Cardiac fibroblast (primary cell): ENCODE measurements around the gene CNBD2.
A peak's percentile ranks its signal among the peaks of the same experiment; 100 is the strongest.
"Not testable (repeated sequence)": the region's sequence is repeated elsewhere in the genome, so short reads cannot be mapped to it uniquely, and the experiment has no call there.

Source experiments
- DNase-seq, 2 donors: peaks; one replicate each; pipeline versions ENCODE4 v3.0.0 to v3.0.0-alpha.2; 2010; ENCODE audit warnings: low read depth in 2 of 2
- H3K4me3 ChIP-seq, 2 donors: replicated peaks in 1 of 2; 1 replicate in 1 of 2; 2 replicates in 1 of 2; pipeline ENCODE4 v1.5.1; 2011; ENCODE audit warnings: low read depth in 2 of 2, low read length in 2 of 2, mild to moderate bottlenecking in 2 of 2, moderate library complexity in 1 of 2
- TF ChIP-seq, protein P1 (sequence below): IDR thresholded peaks from one replicate; pipeline ENCODE4 v1.5.1; 2011; ENCODE audit warnings: low read depth, mild to moderate bottlenecking, low read length, inconsistent platforms

Gene CNBD2

DNA sequence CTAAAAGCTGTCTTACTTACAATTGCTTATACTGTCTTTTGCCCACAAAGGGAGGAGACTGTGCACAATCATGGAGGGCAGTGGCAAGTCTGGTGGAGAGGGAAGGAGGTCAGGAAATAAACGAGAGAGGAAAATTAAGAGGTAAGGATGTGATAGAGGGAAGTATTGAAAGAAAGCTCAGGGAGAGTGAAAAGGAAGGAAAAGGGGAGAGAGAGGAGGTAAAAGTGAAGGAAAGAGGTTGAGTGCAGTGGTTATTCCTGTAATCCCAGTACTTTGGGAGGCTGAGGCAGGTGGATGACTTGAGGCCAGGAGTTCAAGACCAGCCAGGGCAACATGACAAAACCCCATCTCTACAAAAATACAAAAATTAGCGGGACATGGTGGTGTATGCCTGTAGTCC, 103.5 kb downstream of the CNBD2 start:
- no peak overlapping the region for H3K4me3 ChIP-seq
- TF ChIP-seq, protein P1, sequence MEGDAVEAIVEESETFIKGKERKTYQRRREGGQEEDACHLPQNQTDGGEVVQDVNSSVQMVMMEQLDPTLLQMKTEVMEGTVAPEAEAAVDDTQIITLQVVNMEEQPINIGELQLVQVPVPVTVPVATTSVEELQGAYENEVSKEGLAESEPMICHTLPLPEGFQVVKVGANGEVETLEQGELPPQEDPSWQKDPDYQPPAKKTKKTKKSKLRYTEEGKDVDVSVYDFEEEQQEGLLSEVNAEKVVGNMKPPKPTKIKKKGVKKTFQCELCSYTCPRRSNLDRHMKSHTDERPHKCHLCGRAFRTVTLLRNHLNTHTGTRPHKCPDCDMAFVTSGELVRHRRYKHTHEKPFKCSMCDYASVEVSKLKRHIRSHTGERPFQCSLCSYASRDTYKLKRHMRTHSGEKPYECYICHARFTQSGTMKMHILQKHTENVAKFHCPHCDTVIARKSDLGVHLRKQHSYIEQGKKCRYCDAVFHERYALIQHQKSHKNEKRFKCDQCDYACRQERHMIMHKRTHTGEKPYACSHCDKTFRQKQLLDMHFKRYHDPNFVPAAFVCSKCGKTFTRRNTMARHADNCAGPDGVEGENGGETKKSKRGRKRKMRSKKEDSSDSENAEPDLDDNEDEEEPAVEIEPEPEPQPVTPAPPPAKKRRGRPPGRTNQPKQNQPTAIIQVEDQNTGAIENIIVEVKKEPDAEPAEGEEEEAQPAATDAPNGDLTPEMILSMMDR: no peak
- no peak for DNase-seq

DNA sequence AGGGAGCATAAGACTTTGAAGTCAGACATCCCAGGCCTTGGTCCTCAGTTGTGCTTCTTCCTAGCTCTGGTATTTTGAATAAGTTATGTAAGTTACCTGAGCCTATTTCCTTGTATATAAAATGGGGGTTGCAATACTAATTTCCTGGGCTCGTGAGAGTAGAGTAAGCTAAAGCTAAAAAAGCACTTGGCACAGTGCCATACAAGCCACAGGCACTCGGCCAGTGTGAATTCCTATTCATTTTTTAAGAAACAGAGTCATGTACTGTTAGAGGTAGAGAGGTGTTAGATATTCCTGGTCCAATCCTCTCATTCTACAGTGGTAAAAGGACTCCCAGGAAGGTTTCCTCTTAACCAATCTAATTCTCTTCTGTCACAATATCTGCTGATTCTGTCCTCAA, 106.6 kb downstream of the CNBD2 start:
- no peak overlapping the region for H3K4me3 ChIP-seq
- TF ChIP-seq, protein P1: no peak
- peak; percentile 24 to 41 for DNase-seq

DNA sequence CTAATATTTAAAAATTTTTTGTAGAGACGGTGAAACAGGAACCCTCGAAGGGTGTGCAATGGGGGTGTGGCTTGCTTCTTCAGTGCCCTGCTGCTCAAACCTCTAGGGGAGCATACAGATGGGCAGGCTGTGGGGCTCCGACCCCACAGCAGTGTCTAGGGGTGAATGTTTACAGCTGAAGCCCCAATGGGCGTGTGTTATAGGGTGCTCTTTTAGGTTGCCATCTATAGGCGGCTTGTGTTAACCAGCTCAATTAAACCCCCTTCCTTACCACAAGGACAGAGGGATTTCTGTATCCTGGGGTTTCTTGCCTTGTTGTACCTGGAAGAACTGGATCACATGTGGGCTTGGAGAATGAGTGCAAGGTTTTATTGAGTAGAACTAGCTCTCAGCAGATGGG, 109.4 kb downstream of the CNBD2 start:
- not testable (repeated sequence) for H3K4me3 ChIP-seq, DNase-seq

DNA sequence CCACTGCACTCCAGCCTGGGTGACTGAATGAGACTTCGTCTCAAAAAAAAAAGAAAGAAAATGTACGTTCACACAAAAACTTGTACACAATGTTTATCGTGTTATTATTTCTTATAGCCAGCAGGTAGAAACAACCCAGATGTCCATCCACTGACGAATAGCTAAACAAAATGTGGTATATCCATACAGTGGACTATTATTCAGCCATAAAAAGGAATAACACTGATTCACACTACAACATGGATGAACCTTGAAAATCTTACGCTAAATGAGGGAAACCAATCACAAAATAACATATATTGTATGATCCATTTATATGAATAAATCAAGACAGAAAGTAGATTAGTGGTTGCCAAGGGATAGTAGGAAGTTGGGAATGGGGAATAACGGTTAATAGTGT, 111.1 kb downstream of the CNBD2 start:
- no peak overlapping the region for H3K4me3 ChIP-seq
- TF ChIP-seq, protein P1: no peak
- no peak for DNase-seq

DNA sequence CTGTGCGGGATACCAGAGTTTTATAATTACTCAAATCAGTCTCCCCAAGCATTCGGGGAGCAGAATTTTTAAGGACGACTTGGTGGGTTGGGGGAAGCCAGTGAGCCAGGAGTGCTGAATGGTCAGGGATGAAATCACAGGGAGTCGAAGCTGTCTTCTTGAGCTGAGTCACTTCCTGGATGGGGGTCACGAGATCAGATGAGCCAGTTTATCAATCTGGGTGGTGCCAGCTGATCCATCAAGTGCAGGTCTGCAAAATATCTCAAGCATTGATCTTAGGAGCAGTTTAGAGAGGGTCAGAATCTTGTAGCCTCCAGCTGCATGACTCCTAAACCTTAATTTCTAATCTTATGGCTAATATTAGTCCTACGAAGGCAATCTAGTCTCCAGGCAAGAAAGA, 111.6 kb downstream of the CNBD2 start:
- not testable (repeated sequence) for H3K4me3 ChIP-seq

More for the DNA sequence above, 111.6 kb downstream of the CNBD2 start:
- DNase-seq: not testable (repeated sequence)
